Purkinje cell (primary cell): ENCODE data around the gene CADM2. TPM values are rescaled to one million over a fixed set of nuclear protein-coding genes. Genes with fewer than 3 reads are reported as not detected.

Source experiments
- polyA plus RNA-seq: library from polyadenylated mRNA; unstranded; fragments of >200 nt; fragmentation: Nextera tagmentation; gene quantifications from 2 replicates; pipeline ENCODE4 v1.2.1, GENCODE V29; 2014

CADM2 gene
- 94.3 and 107 TPM in 2 replicates for polyA plus RNA-seq

DNA sequence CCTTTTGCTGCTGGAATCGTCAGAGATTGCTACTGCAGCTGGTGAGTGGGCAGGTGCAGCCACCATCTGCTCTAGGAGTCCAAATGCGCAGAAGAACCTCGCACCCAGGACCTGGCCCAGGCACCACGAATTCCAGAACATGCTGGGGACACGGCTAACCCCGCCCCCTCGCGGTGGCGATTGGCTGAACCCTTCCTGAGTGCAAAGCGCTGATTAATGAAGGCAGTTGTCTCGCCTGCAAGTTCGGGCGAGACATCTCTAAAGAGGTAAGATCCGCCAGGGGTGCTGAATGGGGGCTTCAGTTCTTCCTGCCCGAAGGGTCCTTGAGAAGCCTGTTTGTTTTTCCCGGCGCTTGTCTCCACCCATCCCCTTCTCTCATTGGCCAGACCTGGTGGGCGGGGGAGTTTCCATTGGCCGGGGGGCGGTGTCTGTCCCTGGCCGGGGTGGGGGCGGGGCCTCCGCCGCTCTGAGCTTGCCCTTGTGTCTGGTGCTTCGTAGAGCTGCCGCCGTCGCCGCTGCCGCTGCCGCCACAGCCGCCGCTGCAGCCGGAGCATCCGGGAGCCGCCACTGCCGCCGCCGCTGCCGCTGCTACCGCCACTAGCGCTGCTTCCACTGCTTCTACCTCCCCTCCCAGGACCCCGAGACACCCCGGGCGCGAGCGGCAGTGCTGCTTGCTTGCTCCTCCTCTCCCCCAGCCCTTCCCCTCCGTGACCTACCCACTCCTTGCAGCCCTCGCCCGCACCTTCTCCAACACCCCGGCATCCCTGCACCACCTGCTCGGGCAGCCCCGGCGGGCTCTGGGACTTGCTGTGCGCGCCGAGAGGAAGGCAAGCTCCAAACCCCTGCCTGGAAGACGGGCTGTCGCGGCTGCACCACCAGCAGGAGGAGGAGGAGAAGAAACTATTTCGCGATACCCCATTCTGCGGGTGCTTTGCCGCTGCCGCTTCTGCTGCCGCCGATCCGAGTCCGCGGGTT is at the start of gene CADM2:
Gene CADM2 (plus strand): TSS at position 495 of the 975 bp plus-strand sequence.

